Left colon (tissue), 2 donors: Measurements from ENCODE around the gene SKOR1. TPM values are rescaled to one million over a fixed set of nuclear protein-coding genes. Genes with fewer than 3 reads are reported as not detected.

Experiments
- ATAC-seq: fragments of 200-7000 bp; cut with Tn5 transposase; one replicate; pipeline ENCODE4 v1.9.1; 2020; ENCODE audit warnings: mild to moderate bottlenecking, moderate library complexity
- DNase-seq, 2 donors: peaks; one replicate each; pipeline ENCODE4 v3.0.0-alpha.2; 2020
- intact Hi-C, 2 donors: fragments of 100-400 bp; cut with DNase I in 1 of 2; cut with micrococcal nuclease in 1 of 2; formaldehyde crosslinking; loops; one replicate each; pipeline versions ENCODE4 v1.11.2 to v1.14.0; 2022; cut with DNase I, micrococcal nuclease
- total RNA-seq, 2 donors: library from RNA; stranded (reverse); fragmentation: NEBNext Ultra II Directional; extraction: Animal tissue kit (Norgen Biotek cat#: 25700); gene quantifications; one replicate each; pipeline ENCODE4 v1.2.1, GENCODE V29; 2021
- donor health status: DM: no; HTN: no; CAD: no.
- donor health status: DM: yes; HTN: yes; CAD: no.

SKOR1 gene
- total RNA-seq, 2 donors from 2014 or later, result 0.47 to 0.49 TPM

GRCh38 chr15:67827562-67828277 is 2.4 kb downstream of the SKOR1 start:
- no peak for ATAC-seq
- intact Hi-C loops, result no loop called here
- DNase-seq, result no peak

- ATAC-seq, result no peak
- DNase-seq, result no peak
- intact Hi-C loops, result no loop called here
Observed at GRCh38 chr15:67828278-67828968, 3.1 kb downstream of the SKOR1 start.

GRCh38 chr15:67828969-67829646 is 3.8 kb downstream of the SKOR1 start:
- ATAC-seq (no peak), DNase-seq (no peak)
- intact Hi-C loops, result no loop called here

GRCh38 chr15:67829647-67830504 is 4.6 kb downstream of the SKOR1 start:
- intact Hi-C loops, result no loop called here
- no peak for DNase-seq
- ATAC-seq, result no peak

GRCh38 chr15:67831363-67831762 is 6.1 kb downstream of the SKOR1 start:
- no peak for DNase-seq
- no peak for ATAC-seq
- intact Hi-C loops, result no loop called here

GRCh38 chr15:67832031-67832551 is 6.8 kb downstream of the SKOR1 start:
- DNase-seq, result no peak
- intact Hi-C loops, result no loop called here
- ATAC-seq, result peak; percentile 31

GRCh38 chr15:67832897-67833709 is 7.8 kb downstream of the SKOR1 start:
- intact Hi-C loops, result no loop called here
- ATAC-seq, result peak; percentile 14
- no peak for DNase-seq

GRCh38 chr15:67833710-67834511 is 8.6 kb downstream of the SKOR1 start:
- DNase-seq (peak; percentile 40 to 67), ATAC-seq (peak; percentile 62)
- intact Hi-C loops, result no loop called here

GRCh38 chr15:67834581-67835296 is 9.4 kb downstream of the SKOR1 start:
- DNase-seq (no peak), ATAC-seq (peak; percentile 8)
- intact Hi-C loops, result loop anchor here in 1 of 2 donors (5.0 kb wide), 1 partner anchor 377 kb away; no protein-coding TSS in a partner anchor

GRCh38 chr15:67835297-67836133 is 10.2 kb downstream of the SKOR1 start:
- intact Hi-C loops, result loop anchor here in 1 of 2 donors (5.0 kb wide), 1 partner anchor 378 kb away; no protein-coding TSS in a partner anchor
- DNase-seq (peak in 1 of 2 donors; percentile 41), ATAC-seq (no peak)

- intact Hi-C loops, result loop anchor here in 1 of 2 donors (5.0 kb wide), 1 partner anchor 379 kb away; no protein-coding TSS in a partner anchor
- ATAC-seq, result no peak
- no peak for DNase-seq
Observed at GRCh38 chr15:67836134-67836455, 10.8 kb downstream of the SKOR1 start.

GRCh38 chr15:67836477-67836876 is 11.2 kb downstream of the SKOR1 start:
- no peak for ATAC-seq
- peak in 1 of 2 donors; percentile 54 for DNase-seq
- intact Hi-C loops, result loop anchor here in 1 of 2 donors (5.0 kb wide), 1 partner anchor 379 kb away; no protein-coding TSS in a partner anchor

- no peak for ATAC-seq
- intact Hi-C loops, result loop anchor here in 1 of 2 donors (5.0 kb wide), 1 partner anchor 380 kb away; no protein-coding TSS in a partner anchor
- DNase-seq, result no peak
Observed at GRCh38 chr15:67836955-67837354, 11.6 kb downstream of the SKOR1 start.

- ATAC-seq, result peak; percentile 53
- DNase-seq, result peak; percentile 53 to 70
- intact Hi-C loops, result loop anchor here in 1 of 2 donors (5.0 kb wide), 1 partner anchor 382 kb away; no protein-coding TSS in a partner anchor
Observed at GRCh38 chr15:67838789-67839332, 13.6 kb downstream of the SKOR1 start.

GRCh38 chr15:67839499-67839928 is 14.2 kb downstream of the SKOR1 start:
- DNase-seq, result no peak

More at GRCh38 chr15:67839499-67839928, 14.2 kb downstream of the SKOR1 start:
- intact Hi-C loops, result loop anchor here in 1 of 2 donors (5.0 kb wide), 1 partner anchor 382 kb away; no protein-coding TSS in a partner anchor
- peak; percentile 38 for ATAC-seq
